Gastrocnemius medialis (tissue), 4 donors: Measurements from ENCODE around the gene KRTAP5-9. TPM values are rescaled to one million over a fixed set of nuclear protein-coding genes. Genes with fewer than 3 reads are reported as not detected.

Source experiments
- ATAC-seq, 2 donors: fragments of 150-250 bp; one replicate each; pipeline ENCODE4 v1.9.1; 2016
- DNase-seq, 2 donors: peaks; one replicate each; pipeline ENCODE4 v3.0.0-alpha.2; 2019
- H3K27ac ChIP-seq, 4 donors: fragments of 200-600 bp; sonication (generic); 1 replicate in 1 of 4; 2 replicates in 3 of 4; pipeline ENCODE4 v1.5.1; 2016 to 2018; ENCODE audit warnings: mild to moderate bottlenecking in 2 of 4, moderate library complexity in 1 of 4
- H3K27me3 ChIP-seq, 3 donors: fragments of 200-600 bp; sonication (generic) in 2 of 3; 1 replicate in 1 of 3; 2 replicates in 2 of 3; pipeline versions ENCODE4 v1.5.1 to v1.6.0; 2016 to 2019; ENCODE audit warnings: mild to moderate bottlenecking in 1 of 3, moderate library complexity in 1 of 3
- H3K36me3 ChIP-seq, 2 donors: fragments of 200-600 bp; sonication (generic) in 1 of 2; one replicate each; pipeline ENCODE4 v1.5.1; 2017 to 2018
- H3K4me1 ChIP-seq, 2 donors: fragments of 200-600 bp; sonication (generic) in 1 of 2; one replicate each; pipeline ENCODE4 v1.5.1; 2016 to 2017; ENCODE audit warnings: mild to moderate bottlenecking in 2 of 2
- H3K4me3 ChIP-seq, 4 donors: fragments of 200-600 bp; sonication (generic) in 3 of 4; 1 replicate in 1 of 4; 2 replicates in 3 of 4; pipeline ENCODE4 v1.5.1; 2016 to 2019; ENCODE audit warnings: mild to moderate bottlenecking in 2 of 4
- H3K9me3 ChIP-seq, 3 donors: fragments of 200-600 bp; sonication (generic) in 2 of 3; 1 replicate in 1 of 3; 2 replicates in 2 of 3; pipeline ENCODE4 v1.5.1; 2016 to 2019
- POLR2A ChIP-seq, 2 donors: fragments of 450-650 bp; IDR thresholded peaks; one replicate each; pipeline ENCODE4 v1.6.1; 2017; ENCODE audit warnings: antibody characterized with exemption in 2 of 2, mild to moderate bottlenecking in 2 of 2, moderate library complexity in 2 of 2
- in situ Hi-C, 4 donors: fragments of 200-750 bp; cut with MboI; loops; one replicate each; pipeline versions ENCODE4 v1.15.0 to v1.8.0; 2017; ENCODE audit warnings: low sequenced_read_pairs in 4 of 4
- intact Hi-C: fragments of 100-400 bp; cut with DNase I; formaldehyde crosslinking; loops from one replicate; pipeline ENCODE4 v1.15.1; 2023; ENCODE audit warnings: low total_unique reads
- total RNA-seq, 4 donors: library from RNA; depleted of rRNA; stranded (reverse); fragments of >200 nt; gene quantifications; one replicate each; pipeline versions ENCODE4 v1.1.0 to v1.2.3, GENCODE V29; 2016
- TF ChIP-seq, protein P1 (sequence below), 5 experiments: fragments of 450-650 bp in 3 of 5; fragments of 200-600 bp in 2 of 5; sonication (generic) in 2 of 5; IDR thresholded peaks in 4 of 5; conservative IDR thresholded peaks in 1 of 5; 1 replicate in 4 of 5; 2 replicates in 1 of 5; pipeline ENCODE4 v1.5.1; 2016 to 2019; ENCODE audit warnings: antibody characterized with exemption in 5 of 5, mild to moderate bottlenecking in 3 of 5, moderate library complexity in 3 of 5

KRTAP5-9 gene
- total RNA-seq, 4 donors from 2014 or later = not detected

GRCh38 chr11:71542879-71543777 lies 5.1 kb upstream of the KRTAP5-9 start:
- no peak for TF ChIP-seq POLR2A (IDR thresholded peaks at IDR 0.05)
- TF ChIP-seq, protein P1, sequence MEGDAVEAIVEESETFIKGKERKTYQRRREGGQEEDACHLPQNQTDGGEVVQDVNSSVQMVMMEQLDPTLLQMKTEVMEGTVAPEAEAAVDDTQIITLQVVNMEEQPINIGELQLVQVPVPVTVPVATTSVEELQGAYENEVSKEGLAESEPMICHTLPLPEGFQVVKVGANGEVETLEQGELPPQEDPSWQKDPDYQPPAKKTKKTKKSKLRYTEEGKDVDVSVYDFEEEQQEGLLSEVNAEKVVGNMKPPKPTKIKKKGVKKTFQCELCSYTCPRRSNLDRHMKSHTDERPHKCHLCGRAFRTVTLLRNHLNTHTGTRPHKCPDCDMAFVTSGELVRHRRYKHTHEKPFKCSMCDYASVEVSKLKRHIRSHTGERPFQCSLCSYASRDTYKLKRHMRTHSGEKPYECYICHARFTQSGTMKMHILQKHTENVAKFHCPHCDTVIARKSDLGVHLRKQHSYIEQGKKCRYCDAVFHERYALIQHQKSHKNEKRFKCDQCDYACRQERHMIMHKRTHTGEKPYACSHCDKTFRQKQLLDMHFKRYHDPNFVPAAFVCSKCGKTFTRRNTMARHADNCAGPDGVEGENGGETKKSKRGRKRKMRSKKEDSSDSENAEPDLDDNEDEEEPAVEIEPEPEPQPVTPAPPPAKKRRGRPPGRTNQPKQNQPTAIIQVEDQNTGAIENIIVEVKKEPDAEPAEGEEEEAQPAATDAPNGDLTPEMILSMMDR (IDR thresholded peaks at IDR 0.05 in 4 of 5, conservative IDR thresholded peaks at IDR 0.05 in 1 of 5) = no peak
- intact Hi-C loops = no loop called here
- no peak for ATAC-seq

GRCh38 chr11:71543866-71544265 lies 4.4 kb upstream of the KRTAP5-9 start:
- no peak for DNase-seq
- Histone ChIP-seq H3K9me3 (no peaks in the 10 kb centered on the region), H3K4me3 (no peak overlapping the region), H3K4me1 (no peaks in the 10 kb centered on the region), H3K36me3 (no peaks in the 10 kb centered on the region), H3K27me3 (no peaks in the 10 kb centered on the region), H3K27ac (no peak overlapping the region)
- TF ChIP-seq POLR2A (IDR thresholded peaks at IDR 0.05) = no peak
- TF ChIP-seq, protein P1 (IDR thresholded peaks at IDR 0.05 in 4 of 5, conservative IDR thresholded peaks at IDR 0.05 in 1 of 5) = no peak
- intact Hi-C loops = no loop called here
- no peak for ATAC-seq
- in situ Hi-C loops = no loop called here

More at GRCh38 chr11:71542879-71543777, 5.1 kb upstream of the KRTAP5-9 start:
- Histone ChIP-seq H3K9me3 (no peaks in the 10 kb centered on the region), H3K4me1 (no peaks in the 10 kb centered on the region), H3K4me3 (no peak overlapping the region), H3K27me3 (no peaks in the 10 kb centered on the region), H3K27ac (no peak overlapping the region), H3K36me3 (no peaks in the 10 kb centered on the region)
- no peak for DNase-seq
- in situ Hi-C loops = no loop called here

- in situ Hi-C loops = no loop called here
- no peak for TF ChIP-seq POLR2A (IDR thresholded peaks at IDR 0.05)
- TF ChIP-seq, protein P1 (IDR thresholded peaks at IDR 0.05 in 4 of 5, conservative IDR thresholded peaks at IDR 0.05 in 1 of 5) = no peak
These were observed 3.5 kb upstream of the KRTAP5-9 start for GRCh38 chr11:71544525-71545214.

GRCh38 chr11:71545405-71545966 lies 2.7 kb upstream of the KRTAP5-9 start:
- no peaks in the 10 kb centered on the region for H3K9me3 ChIP-seq
- in situ Hi-C loops = no loop called here
- ATAC-seq = no peak

More at GRCh38 chr11:71544525-71545214, 3.5 kb upstream of the KRTAP5-9 start:
- no peaks in the 10 kb centered on the region for H3K36me3 ChIP-seq
- intact Hi-C loops = no loop called here
- H3K9me3 ChIP-seq = no peaks in the 10 kb centered on the region
- no peak for ATAC-seq
- no peak overlapping the region for H3K27ac ChIP-seq
- no peaks in the 10 kb centered on the region for H3K4me1 ChIP-seq
- H3K27me3 ChIP-seq = no peaks in the 10 kb centered on the region
- no peak for DNase-seq
- no peak overlapping the region for H3K4me3 ChIP-seq

More at GRCh38 chr11:71545405-71545966, 2.7 kb upstream of the KRTAP5-9 start:
- Histone ChIP-seq H3K4me1 (no peaks in the 10 kb centered on the region), H3K36me3 (no peaks in the 10 kb centered on the region), H3K27ac (no peak overlapping the region), H3K27me3 (no peaks in the 10 kb centered on the region), H3K4me3 (no peak overlapping the region)
- intact Hi-C loops = no loop called here
- TF ChIP-seq, protein P1 (IDR thresholded peaks at IDR 0.05 in 4 of 5, conservative IDR thresholded peaks at IDR 0.05 in 1 of 5) = no peak
- no peak for TF ChIP-seq POLR2A (IDR thresholded peaks at IDR 0.05)
- no peak for DNase-seq
